ENCODE data around the gene RAPGEF1.

DNA sequence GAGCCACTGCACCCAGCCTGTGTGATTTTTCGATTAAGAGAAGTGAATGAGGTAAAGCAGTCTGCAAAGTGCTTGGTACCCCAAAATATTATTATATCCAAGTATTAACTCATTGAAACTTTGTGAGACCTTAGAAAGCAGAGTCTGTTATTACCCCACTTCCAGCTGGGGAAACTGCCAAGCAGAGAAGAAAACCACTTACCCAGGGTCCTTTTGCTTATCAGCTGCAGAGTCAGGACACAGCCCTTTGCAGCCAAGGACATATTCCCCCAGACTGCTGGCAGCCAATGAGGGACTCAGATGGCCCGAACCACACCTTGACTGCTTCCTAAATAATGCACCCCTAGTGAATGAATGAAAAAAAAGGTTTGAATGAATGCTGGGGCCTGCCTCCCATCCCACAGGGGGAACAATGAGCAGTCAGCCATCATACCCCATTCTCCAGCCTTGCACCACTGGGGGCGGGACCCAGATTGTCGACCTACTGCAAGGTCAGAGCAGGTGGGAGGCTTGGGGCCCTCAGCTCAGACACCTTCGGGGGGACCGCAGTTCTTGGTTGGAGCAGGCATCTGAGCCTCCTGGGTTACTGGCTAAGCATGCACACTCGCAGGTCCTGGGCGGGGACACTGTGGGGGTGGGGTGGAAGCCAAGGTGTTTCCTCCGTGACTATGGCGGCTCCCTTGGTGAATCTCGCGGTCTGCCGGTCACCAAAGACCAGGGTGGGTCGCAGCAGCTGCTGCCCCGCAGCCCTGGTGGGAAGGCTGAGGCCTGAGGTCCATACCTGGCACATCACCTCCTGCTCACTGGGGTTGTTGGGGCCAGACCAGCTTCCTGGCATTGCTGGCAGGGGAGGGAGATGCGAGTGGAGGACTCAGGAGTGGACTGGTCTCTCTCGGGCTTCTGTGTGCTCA, 164.9 kb downstream of the RAPGEF1 start:
- TF ChIP-seq, protein P1, sequence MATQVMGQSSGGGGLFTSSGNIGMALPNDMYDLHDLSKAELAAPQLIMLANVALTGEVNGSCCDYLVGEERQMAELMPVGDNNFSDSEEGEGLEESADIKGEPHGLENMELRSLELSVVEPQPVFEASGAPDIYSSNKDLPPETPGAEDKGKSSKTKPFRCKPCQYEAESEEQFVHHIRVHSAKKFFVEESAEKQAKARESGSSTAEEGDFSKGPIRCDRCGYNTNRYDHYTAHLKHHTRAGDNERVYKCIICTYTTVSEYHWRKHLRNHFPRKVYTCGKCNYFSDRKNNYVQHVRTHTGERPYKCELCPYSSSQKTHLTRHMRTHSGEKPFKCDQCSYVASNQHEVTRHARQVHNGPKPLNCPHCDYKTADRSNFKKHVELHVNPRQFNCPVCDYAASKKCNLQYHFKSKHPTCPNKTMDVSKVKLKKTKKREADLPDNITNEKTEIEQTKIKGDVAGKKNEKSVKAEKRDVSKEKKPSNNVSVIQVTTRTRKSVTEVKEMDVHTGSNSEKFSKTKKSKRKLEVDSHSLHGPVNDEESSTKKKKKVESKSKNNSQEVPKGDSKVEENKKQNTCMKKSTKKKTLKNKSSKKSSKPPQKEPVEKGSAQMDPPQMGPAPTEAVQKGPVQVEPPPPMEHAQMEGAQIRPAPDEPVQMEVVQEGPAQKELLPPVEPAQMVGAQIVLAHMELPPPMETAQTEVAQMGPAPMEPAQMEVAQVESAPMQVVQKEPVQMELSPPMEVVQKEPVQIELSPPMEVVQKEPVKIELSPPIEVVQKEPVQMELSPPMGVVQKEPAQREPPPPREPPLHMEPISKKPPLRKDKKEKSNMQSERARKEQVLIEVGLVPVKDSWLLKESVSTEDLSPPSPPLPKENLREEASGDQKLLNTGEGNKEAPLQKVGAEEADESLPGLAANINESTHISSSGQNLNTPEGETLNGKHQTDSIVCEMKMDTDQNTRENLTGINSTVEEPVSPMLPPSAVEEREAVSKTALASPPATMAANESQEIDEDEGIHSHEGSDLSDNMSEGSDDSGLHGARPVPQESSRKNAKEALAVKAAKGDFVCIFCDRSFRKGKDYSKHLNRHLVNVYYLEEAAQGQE (IDR thresholded peaks at IDR 0.05; ENCODE audit: insufficient read depth in 1 of 2, low read depth in 2 of 2, low read length in 2 of 2) = no peak
- TF ChIP-seq POLR2AphosphoS5 (IDR thresholded peaks at IDR 0.05; ENCODE audit: low read depth, low read length) = no peak
